Measurements from ENCODE around the gene ADRA2C.
A peak's percentile ranks its signal among the peaks of the same experiment; 100 is the strongest.

The ADRA2C gene

DNA sequence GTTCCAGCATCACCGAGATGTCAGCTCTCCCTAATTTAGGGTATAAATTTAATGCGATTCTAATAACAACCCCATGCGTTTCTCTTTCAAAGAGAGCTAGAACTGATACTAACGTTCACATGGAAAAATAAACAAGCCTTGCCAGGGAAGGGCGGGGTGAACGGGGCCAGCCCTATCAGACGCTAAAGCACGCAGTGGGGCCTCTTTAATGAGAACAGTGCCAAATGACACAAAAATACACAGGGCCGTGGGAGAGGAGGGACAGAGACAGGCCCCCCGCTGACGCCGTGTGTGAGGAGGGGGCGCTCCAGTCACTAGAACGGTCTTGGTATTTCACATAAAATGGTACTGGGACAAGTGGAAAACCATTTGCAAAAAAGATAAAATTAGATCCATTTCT, 21.3 kb upstream of the ADRA2C start:
- no peak overlapping the region for H3K27ac ChIP-seq
- TF ChIP-seq, protein P1, sequence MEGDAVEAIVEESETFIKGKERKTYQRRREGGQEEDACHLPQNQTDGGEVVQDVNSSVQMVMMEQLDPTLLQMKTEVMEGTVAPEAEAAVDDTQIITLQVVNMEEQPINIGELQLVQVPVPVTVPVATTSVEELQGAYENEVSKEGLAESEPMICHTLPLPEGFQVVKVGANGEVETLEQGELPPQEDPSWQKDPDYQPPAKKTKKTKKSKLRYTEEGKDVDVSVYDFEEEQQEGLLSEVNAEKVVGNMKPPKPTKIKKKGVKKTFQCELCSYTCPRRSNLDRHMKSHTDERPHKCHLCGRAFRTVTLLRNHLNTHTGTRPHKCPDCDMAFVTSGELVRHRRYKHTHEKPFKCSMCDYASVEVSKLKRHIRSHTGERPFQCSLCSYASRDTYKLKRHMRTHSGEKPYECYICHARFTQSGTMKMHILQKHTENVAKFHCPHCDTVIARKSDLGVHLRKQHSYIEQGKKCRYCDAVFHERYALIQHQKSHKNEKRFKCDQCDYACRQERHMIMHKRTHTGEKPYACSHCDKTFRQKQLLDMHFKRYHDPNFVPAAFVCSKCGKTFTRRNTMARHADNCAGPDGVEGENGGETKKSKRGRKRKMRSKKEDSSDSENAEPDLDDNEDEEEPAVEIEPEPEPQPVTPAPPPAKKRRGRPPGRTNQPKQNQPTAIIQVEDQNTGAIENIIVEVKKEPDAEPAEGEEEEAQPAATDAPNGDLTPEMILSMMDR (conservative IDR thresholded peaks at IDR 0.05) = no peak
- no peak for TF ChIP-seq ZFX (IDR thresholded peaks at IDR 0.05)

DNA sequence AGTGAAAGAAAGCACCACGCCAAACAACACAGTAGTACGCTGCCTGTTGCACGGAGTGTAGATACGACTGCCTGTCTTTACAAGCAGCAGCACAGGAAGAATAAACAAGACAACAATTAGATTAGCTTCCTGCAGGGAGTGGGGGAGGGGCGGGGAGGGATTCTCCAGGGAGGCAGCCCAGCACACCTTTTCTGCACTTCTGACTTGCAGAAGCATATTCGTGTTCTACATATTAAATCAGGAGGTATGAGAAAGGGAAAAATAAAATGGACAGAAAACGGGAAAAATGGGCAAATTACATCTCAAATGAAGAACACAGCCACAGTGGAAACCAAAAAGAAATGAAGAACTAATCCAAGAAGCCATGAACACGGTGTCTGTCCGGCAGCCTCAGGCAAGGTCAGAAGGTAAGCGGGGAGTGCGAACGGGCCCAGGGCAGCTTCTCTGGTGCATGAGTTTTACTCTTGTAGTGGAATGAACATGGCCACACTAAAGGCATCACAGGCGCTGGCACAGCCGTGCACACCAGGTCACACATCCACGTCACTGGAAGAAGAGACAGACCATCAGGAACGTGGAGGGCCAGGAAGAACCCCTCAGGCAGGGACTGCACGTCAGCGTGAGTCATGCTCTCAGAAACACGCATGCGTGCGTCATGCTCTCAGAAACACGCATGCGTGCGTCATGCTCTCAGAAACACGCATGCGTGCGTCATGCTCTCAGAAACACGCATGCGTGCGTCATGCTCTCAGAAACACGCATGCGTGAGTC, 20.1 kb upstream of the ADRA2C start:
- no peak overlapping the region for H3K27ac ChIP-seq
- TF ChIP-seq ZFX (IDR thresholded peaks at IDR 0.05) = no peak
- TF ChIP-seq, protein P1 (conservative IDR thresholded peaks at IDR 0.05) = no peak

DNA sequence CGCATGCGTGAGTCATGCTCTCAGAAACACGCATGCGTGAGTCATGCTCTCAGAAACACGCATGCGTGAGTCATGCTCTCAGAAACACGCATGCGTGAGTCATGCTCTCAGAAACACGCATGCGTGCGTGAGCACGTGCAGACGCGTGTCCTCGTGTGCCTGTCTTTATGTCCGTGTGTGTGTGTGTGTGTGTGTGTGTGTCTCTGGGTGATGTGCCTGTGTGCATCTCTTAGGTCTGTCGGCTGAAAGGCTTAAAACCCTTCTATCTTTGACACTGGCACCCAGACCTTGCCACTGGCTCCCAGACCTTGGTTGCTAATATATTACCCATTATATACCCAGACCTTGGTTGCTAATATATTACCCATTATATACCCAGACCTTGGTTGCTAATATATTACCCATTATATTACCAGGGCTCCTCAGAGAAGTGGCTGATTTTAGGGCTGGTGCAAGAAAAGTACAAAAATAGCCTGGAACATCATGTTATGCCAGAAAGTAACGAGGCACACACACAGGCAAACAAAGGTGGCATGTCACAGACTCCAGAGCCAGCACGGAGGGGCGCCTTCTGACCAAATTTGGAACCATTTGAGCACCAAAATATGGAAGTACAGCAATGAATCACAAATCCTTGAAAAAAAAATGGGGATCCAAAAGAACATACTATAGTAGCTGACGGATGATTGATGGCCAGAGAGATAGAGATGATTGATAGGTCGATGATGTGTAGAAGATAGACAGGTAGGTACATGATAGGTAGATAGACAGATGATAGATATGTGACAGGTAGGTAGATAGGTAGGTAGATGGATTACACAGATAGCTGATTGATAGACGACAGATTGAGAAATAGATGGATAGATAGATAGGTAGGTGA, 19.2 kb upstream of the ADRA2C start:
- no peak overlapping the region for H3K27ac ChIP-seq
- TF ChIP-seq ZFX (IDR thresholded peaks at IDR 0.05) = no peak
- TF ChIP-seq, protein P1 (conservative IDR thresholded peaks at IDR 0.05) = no peak

DNA sequence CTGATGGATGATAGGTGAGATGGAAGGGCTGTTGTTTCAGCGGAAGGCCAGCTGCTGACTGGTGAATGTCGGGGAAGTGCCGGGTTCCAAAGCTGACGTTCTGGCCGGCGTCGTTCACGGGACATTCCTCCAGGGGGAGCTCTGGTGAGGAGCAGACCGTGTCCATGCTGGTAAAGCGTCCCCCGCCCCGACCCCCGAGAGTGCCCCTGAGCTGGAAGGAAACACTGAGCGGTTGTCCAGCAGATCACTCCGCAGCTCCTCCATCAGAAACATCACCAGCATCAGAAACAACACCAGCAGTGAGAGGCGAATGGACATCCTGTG, 18.6 kb upstream of the ADRA2C start:
- TF ChIP-seq, protein P1 (conservative IDR thresholded peaks at IDR 0.05) = peak; percentile 66
- no peak for TF ChIP-seq ZFX (IDR thresholded peaks at IDR 0.05)

DNA sequence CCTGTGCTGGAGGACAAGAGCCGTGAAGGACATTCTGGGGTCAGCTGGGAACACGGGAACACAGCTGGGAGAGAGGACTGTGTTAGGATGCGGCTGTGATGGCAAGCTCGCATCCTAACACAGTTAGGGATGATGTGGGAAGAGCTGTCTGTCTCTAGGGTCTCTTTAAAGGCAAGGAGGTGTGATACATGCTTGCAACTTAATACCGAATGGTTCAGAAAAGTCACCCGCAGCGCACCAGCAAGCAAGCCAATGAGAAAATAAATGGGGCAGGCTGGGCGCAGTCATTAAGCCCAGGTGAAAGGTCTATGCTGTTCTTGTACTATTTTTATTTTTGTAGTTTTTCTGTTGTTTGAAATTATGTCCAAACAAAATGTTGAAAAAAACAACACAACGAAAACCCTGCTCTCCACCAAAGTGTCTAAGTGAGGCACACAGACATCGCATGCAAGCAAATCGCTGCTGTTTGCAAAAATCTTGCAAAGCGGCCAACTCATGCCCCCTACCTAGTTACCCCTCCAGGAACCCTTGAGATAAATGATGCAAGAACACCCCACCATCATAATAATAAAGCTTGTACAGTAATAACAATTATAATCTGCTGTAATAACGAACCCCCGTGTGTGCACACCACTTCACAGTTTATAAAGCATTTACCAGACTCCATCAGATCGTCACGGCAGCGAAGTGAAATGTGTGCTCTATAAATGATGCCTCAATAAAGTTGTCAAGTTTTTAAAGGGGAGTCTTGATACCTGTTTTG, 17.9 kb upstream of the ADRA2C start:
- TF ChIP-seq, protein P1 (conservative IDR thresholded peaks at IDR 0.05) = no peak
- no peak for TF ChIP-seq ZFX (IDR thresholded peaks at IDR 0.05)
- no peak overlapping the region for H3K27ac ChIP-seq

More for the DNA sequence above, 18.6 kb upstream of the ADRA2C start:
- H3K27ac ChIP-seq = no peak overlapping the region

DNA sequence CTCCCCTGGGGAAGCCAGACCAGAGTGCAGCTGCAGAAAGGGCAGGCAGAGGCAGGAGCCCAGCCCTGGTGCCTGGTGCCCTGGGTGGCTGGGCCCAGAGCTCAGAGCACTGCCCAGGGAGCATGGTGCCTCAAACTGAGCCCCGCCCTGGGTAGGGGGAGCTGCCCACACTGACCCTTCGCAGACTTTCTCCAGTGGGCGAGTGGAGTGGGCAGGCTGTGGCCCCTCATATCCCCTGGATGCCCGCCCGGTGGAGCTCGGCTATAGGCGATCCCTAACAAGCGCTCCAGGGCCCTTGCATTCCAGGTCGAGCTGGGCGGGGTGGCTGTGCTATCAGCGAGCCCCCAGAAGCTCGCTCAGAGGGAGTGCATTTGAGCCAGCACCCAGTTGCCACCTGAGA, 17.1 kb upstream of the ADRA2C start:
- TF ChIP-seq ZFX (IDR thresholded peaks at IDR 0.05) = no peak
- TF ChIP-seq, protein P1 (conservative IDR thresholded peaks at IDR 0.05) = no peak
- no peak overlapping the region for H3K27ac ChIP-seq
